Panc1 (cell line): ENCODE measurements around the gene MS4A15. TPM values are rescaled to one million over a fixed set of nuclear protein-coding genes. Genes with fewer than 3 reads are reported as not detected.

Experiments used
- ATAC-seq: fragments of 200-7000 bp; cut with Tn5 transposase; 2 replicates; pipeline ENCODE4 v1.9.1; 2020; ENCODE audit warnings: mild to moderate bottlenecking, moderate library complexity
- BruUV-seq: library from RNA; stranded (reverse); fragments of 400-500 nt; replicated peaks from 2 replicates; lab custom pipeline; 2021; lab: Mats Ljungman, UMichigan
- CTCF ChIA-PET: fragments of 300-600 bp; sonication (Branson Sonifier 250); formaldehyde crosslinking; loops from one replicate; lab custom pipeline; 2022; ENCODE audit warnings: antibody characterized with exemption; lab: Charles Lee
- POLR2A ChIA-PET: fragments of 300-600 bp; sonication (Branson Sonifier 250); formaldehyde crosslinking; loops from one replicate; lab custom pipeline; 2022; ENCODE audit warnings: antibody characterized with exemption; lab: Charles Lee
- DNase-seq: peaks from one replicate; pipeline ENCODE4 v3.0.0-alpha.2; 2010; ENCODE audit warnings: low read depth, low spot score
- H3K27ac ChIP-seq: 2 replicates; pipeline ENCODE4 v1.5.1; 2011; ENCODE audit warnings: mild to moderate bottlenecking, low read length, inconsistent platforms
- H3K27me3 ChIP-seq: fragments of 200-500 bp; sonication (Bioruptor generic); 2 replicates; pipeline ENCODE4 v1.6.0; 2014; ENCODE audit warnings: low read length, inconsistent platforms; ENCODE audit not compliant: control insufficient read depth, insufficient read depth
- H3K36me3 ChIP-seq: fragments of 200-500 bp; sonication (Bioruptor generic); 2 replicates; pipeline ENCODE4 v1.5.1; 2014; ENCODE audit warnings: inconsistent platforms, mild to moderate bottlenecking, low read length, moderate library complexity; ENCODE audit not compliant: control insufficient read depth, insufficient read depth
- H3K4me1 ChIP-seq: 2 replicates; pipeline ENCODE4 v1.5.1; 2011; ENCODE audit warnings: inconsistent platforms, mild to moderate bottlenecking, low read length, moderate library complexity; ENCODE audit not compliant: control insufficient read depth, insufficient read depth
- H3K4me3 ChIP-seq, 2 experiments: 2 replicates each; pipeline ENCODE4 v1.5.1; 2011 to 2012; ENCODE audit warnings: low read depth in 2 of 2, low read length in 2 of 2, mild to moderate bottlenecking in 2 of 2, inconsistent platforms in 1 of 2, moderate library complexity in 1 of 2
- H3K9me3 ChIP-seq: fragments of 200-500 bp; sonication (Bioruptor generic); 2 replicates; pipeline ENCODE4 v1.5.1; 2014; ENCODE audit warnings: low read depth, mild to moderate bottlenecking, inconsistent platforms, low read length, moderate library complexity; ENCODE audit not compliant: control insufficient read depth, insufficient read depth
- CTCF ChIP-seq: fragments of 450-650 bp; IDR thresholded peaks from 2 replicates; pipeline ENCODE4 v1.5.1; 2017; ENCODE audit warnings: mild to moderate bottlenecking
- POLR2AphosphoS5 ChIP-seq: IDR thresholded peaks from 2 replicates; pipeline ENCODE4 v1.6.1; 2012; ENCODE audit warnings: mild to moderate bottlenecking, low read depth, low read length, moderate library complexity
- SIN3A ChIP-seq: IDR thresholded peaks from 2 replicates; pipeline ENCODE4 v1.6.1; 2012; ENCODE audit warnings: low read depth, mild to moderate bottlenecking, low read length, moderate library complexity, borderline replicate concordance; ENCODE audit not compliant: insufficient read depth
- TCF7L2 ChIP-seq: IDR thresholded peaks from 2 replicates; pipeline ENCODE4 v1.6.1; 2011; ENCODE audit warnings: mild to moderate bottlenecking, low read depth, low read length, inconsistent platforms
- in situ Hi-C: cut with HindIII; loops from 2 replicates; pipeline ENCODE4 v1.10.0; 2016; ENCODE audit warnings: low sequenced_read_pairs, low pct_unique_long_range_greater_than_20kb
- intact Hi-C: fragments of 100-400 bp; cut with micrococcal nuclease; formaldehyde crosslinking; loops from one replicate; pipeline ENCODE4 v1.10.0; 2022; ENCODE audit not compliant: unreplicated experiment
- total RNA-seq: library from RNA; stranded (reverse); gene quantifications from one replicate; pipeline ENCODE4 v1.2.1, GENCODE V29; 2021; ENCODE audit not compliant: unreplicated experiment
- TF ChIP-seq, protein P1 (sequence below), 2 experiments: IDR thresholded peaks; 2 replicates each; pipeline ENCODE4 v1.6.1; 2011 to 2012; ENCODE audit warnings: low read depth in 2 of 2, control low read depth in 1 of 2, low read length in 1 of 2, mild to moderate bottlenecking in 1 of 2, moderate library complexity in 1 of 2; ENCODE audit not compliant: insufficient read depth in 1 of 2

The MS4A15 gene
- total RNA-seq, 1 experiment from 2014 or later: not detected

- no peak for TF ChIP-seq TCF7L2
- TF ChIP-seq, protein P1, sequence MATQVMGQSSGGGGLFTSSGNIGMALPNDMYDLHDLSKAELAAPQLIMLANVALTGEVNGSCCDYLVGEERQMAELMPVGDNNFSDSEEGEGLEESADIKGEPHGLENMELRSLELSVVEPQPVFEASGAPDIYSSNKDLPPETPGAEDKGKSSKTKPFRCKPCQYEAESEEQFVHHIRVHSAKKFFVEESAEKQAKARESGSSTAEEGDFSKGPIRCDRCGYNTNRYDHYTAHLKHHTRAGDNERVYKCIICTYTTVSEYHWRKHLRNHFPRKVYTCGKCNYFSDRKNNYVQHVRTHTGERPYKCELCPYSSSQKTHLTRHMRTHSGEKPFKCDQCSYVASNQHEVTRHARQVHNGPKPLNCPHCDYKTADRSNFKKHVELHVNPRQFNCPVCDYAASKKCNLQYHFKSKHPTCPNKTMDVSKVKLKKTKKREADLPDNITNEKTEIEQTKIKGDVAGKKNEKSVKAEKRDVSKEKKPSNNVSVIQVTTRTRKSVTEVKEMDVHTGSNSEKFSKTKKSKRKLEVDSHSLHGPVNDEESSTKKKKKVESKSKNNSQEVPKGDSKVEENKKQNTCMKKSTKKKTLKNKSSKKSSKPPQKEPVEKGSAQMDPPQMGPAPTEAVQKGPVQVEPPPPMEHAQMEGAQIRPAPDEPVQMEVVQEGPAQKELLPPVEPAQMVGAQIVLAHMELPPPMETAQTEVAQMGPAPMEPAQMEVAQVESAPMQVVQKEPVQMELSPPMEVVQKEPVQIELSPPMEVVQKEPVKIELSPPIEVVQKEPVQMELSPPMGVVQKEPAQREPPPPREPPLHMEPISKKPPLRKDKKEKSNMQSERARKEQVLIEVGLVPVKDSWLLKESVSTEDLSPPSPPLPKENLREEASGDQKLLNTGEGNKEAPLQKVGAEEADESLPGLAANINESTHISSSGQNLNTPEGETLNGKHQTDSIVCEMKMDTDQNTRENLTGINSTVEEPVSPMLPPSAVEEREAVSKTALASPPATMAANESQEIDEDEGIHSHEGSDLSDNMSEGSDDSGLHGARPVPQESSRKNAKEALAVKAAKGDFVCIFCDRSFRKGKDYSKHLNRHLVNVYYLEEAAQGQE (IDR thresholded peaks at IDR 0.05; ENCODE audit: insufficient read depth in 1 of 2, low read depth in 2 of 2, low read length in 1 of 2): no peak
- no peak for TF ChIP-seq POLR2AphosphoS5
- no peak for TF ChIP-seq SIN3A
- TF ChIP-seq CTCF: no peak
- no peaks in the 10 kb centered on the region for H3K27me3 ChIP-seq
- H3K4me1 ChIP-seq: no peaks in the 10 kb centered on the region
- H3K36me3 ChIP-seq: no peaks in the 10 kb centered on the region
- in situ Hi-C loops: no loop called here
- ChIA-PET CTCF (no interaction called here), POLR2A (no interaction called here)
- no peak overlapping the region for H3K27ac ChIP-seq
- no TSS peak for BruUV-seq
- H3K9me3 ChIP-seq: no peaks in the 10 kb centered on the region
- H3K4me3 ChIP-seq: no peak overlapping the region
- DNase-seq (no peak), ATAC-seq (no peak)
- intact Hi-C loops: no loop called here
These were observed 35.9 kb downstream of the MS4A15 start for GRCh38 chr11:60792521-60792920.

GRCh38 chr11:60795291-60795690 lies 38.6 kb downstream of the MS4A15 start:
- intact Hi-C loops (no loop called here), in situ Hi-C loops (no loop called here)
- DNase-seq (no peak), ATAC-seq (no peak)
- no peaks in the 10 kb centered on the region for H3K9me3 ChIP-seq
- H3K27ac ChIP-seq: no peak overlapping the region
- peaks cover 4% of the 10 kb centered on the region; the same call in 1 of the 2 replicates for H3K27me3 ChIP-seq
- ChIA-PET POLR2A (no interaction called here), CTCF (no interaction called here)
- H3K36me3 ChIP-seq: no peaks in the 10 kb centered on the region
- BruUV-seq: no TSS peak
- TF ChIP-seq TCF7L2 (no peak), SIN3A (no peak), CTCF (no peak), POLR2AphosphoS5 (no peak)
- TF ChIP-seq, protein P1 (IDR thresholded peaks at IDR 0.05; ENCODE audit: insufficient read depth in 1 of 2, low read depth in 2 of 2, low read length in 1 of 2): no peak
- H3K4me1 ChIP-seq: no peaks in the 10 kb centered on the region
- no peak overlapping the region for H3K4me3 ChIP-seq
